NCI-H1105 (cell line): ENCODE measurements around the gene PSG3.
A peak's percentile ranks its signal among the peaks of the same experiment; 100 is the strongest.
"Not testable (repeated sequence)": the region's sequence is repeated elsewhere in the genome, so short reads cannot be mapped to it uniquely, and the experiment has no call there.

Experiments used
- DNase-seq: peaks from one replicate; lab custom pipeline; 2025; lab: John Stamatoyannopoulos, UW

The PSG3 gene

GRCh38 chr19:42740381-42740780, at the start of gene PSG3:
PSG3 (minus strand) TSS chr19:42740481; CDS start chr19:42740384, 97 bp downstream.
- not testable (repeated sequence) for DNase-seq

GRCh38 chr19:42788766-42789165, 48.5 kb upstream of the PSG3 start:
- not testable (repeated sequence) for DNase-seq

- not testable (repeated sequence) for DNase-seq
Measured at GRCh38 chr19:42787766-42788165, 47.5 kb upstream of the PSG3 start.

- DNase-seq: peak; percentile 23
Measured at GRCh38 chr19:42776750-42777612, 36.7 kb upstream of the PSG3 start.

- not testable (repeated sequence) for DNase-seq
Measured at GRCh38 chr19:42774510-42775158, 34.4 kb upstream of the PSG3 start.

- DNase-seq: not testable (repeated sequence)
Measured at GRCh38 chr19:42767319-42767718, 27.0 kb upstream of the PSG3 start.

GRCh38 chr19:42766871-42767270, 26.6 kb upstream of the PSG3 start:
- DNase-seq: not testable (repeated sequence)

GRCh38 chr19:42764836-42765235, 24.6 kb upstream of the PSG3 start:
- DNase-seq: no peak

- DNase-seq: no peak
Measured at GRCh38 chr19:42762789-42763188, 22.5 kb upstream of the PSG3 start.

- DNase-seq: not testable (repeated sequence)
Measured at GRCh38 chr19:42761924-42762295, 21.6 kb upstream of the PSG3 start.

GRCh38 chr19:42760954-42761923, 21.0 kb upstream of the PSG3 start:
- not testable (repeated sequence) for DNase-seq

GRCh38 chr19:42758667-42759066, 18.4 kb upstream of the PSG3 start:
- DNase-seq: not testable (repeated sequence)

- DNase-seq: not testable (repeated sequence)
Measured at GRCh38 chr19:42752246-42752645, 12.0 kb upstream of the PSG3 start.

- not testable (repeated sequence) for DNase-seq
Measured at GRCh38 chr19:42741726-42742607, 1.7 kb upstream of the PSG3 start.

GRCh38 chr19:42737581-42738011, 2.7 kb downstream of the PSG3 start:
- DNase-seq: not testable (repeated sequence)

GRCh38 chr19:42728341-42728740, 11.9 kb downstream of the PSG3 start:
- not testable (repeated sequence) for DNase-seq

GRCh38 chr19:42714000-42714399, 26.3 kb downstream of the PSG3 start:
- DNase-seq: not testable (repeated sequence)

GRCh38 chr19:42712753-42713152, 27.5 kb downstream of the PSG3 start:
- not testable (repeated sequence) for DNase-seq

- not testable (repeated sequence) for DNase-seq
Measured at GRCh38 chr19:42710986-42711385, 29.3 kb downstream of the PSG3 start.

GRCh38 chr19:42697884-42698283, 42.4 kb downstream of the PSG3 start:
- no peak for DNase-seq
